Heart left ventricle (tissue), 13 donors: Measurements from ENCODE around the gene TRMT10A.

Experiments used
- CTCF ChIP-seq, 12 donors: fragments of 200-600 bp; sonication (generic) in 4 of 12; IDR thresholded peaks; one replicate each; pipeline versions ENCODE4 v1.5.0 to v1.8.0; 2018 to 2022; ENCODE audit warnings: antibody characterized with exemption in 12 of 12, mild to moderate bottlenecking in 5 of 12
- POLR2A ChIP-seq, 2 donors: fragments of 450-650 bp; IDR thresholded peaks; one replicate each; pipeline ENCODE4 v1.6.1; 2017; ENCODE audit warnings: antibody characterized with exemption in 2 of 2, mild to moderate bottlenecking in 2 of 2, moderate library complexity in 2 of 2
- donor health status: ischemic (EF 13 %, LVEDD 7.1; RV severe dilation, severe dysfunction).
- donor health status: DM: no; HTN: yes; CAD: no.
- donor health status: DM: no; HTN: no; CAD: no.
- donor health status: ischemic (EF 25% LVEDD 6.9; RV normal size, moderate dysfunction).
- donor health status: ischemic (EF 25% LVEDD 5.7; RV mildly dilated, moderate dysfunction).
- donor health status: ischemic (EF 35%, LVEDD 5.7; RV mildly dilated, moderate dysfunction).
- donor health status: nonischemic (EF 11% LVEDD 7.7; RV severe dilation, severe dysfunction).
- donor health status: DM: yes; HTN: yes; CAD: no.
- donor health status: PGD.
- donor health status: ischemic (EF 29% LVEDD 5.4; RV normal size, mild dysfunction).
- donor health status: nonischemic (EF 23%, LVEDD 6.1; RV moderate dilation, normal function).

- TF ChIP-seq CTCF (IDR thresholded peaks at IDR 0.05) (no peak), POLR2A (IDR thresholded peaks at IDR 0.05) (no peak)
Measured at GRCh38 chr4:99510721-99511120, 53.1 kb downstream of the TRMT10A start, which contains the start of gene C4orf17.
